ENCODE data around the gene ZXDB.
"Not testable (repeated sequence)": the region's sequence is repeated elsewhere in the genome, so short reads cannot be mapped to it uniquely, and the experiment has no call there.

DNA sequence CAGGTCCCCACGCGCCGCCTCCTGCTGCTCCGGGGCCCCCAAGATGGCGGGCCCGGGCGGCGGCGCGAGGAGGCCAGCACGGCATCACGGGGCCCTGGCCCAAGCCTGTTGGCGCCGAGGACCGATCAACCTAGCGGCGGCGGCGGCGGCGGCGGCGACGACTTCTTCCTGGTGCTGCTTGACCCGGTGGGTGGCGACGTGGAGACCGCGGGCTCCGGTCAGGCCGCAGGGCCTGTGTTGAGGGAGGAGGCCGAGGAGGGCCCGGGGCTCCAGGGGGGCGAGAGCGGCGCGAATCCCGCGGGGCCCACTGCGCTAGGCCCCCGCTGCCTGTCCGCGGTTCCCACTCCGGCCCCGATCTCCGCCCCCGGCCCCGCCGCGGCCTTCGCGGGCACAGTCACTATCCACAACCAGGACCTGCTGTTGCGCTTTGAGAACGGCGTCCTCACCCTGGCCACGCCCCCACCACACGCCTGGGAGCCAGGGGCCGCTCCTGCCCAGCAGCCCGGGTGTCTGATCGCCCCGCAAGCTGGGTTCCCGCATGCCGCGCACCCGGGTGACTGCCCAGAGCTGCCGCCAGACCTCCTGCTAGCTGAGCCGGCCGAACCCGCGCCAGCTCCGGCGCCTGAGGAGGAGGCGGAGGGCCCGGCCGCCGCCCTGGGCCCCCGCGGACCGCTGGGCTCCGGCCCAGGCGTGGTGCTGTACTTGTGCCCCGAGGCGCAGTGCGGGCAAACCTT is 516 bp downstream of the ZXDB start:
- TF ChIP-seq POLR2AphosphoS5, EP300 (IDR thresholded peaks at IDR 0.05): not testable (repeated sequence)
- TF ChIP-seq, protein P1, sequence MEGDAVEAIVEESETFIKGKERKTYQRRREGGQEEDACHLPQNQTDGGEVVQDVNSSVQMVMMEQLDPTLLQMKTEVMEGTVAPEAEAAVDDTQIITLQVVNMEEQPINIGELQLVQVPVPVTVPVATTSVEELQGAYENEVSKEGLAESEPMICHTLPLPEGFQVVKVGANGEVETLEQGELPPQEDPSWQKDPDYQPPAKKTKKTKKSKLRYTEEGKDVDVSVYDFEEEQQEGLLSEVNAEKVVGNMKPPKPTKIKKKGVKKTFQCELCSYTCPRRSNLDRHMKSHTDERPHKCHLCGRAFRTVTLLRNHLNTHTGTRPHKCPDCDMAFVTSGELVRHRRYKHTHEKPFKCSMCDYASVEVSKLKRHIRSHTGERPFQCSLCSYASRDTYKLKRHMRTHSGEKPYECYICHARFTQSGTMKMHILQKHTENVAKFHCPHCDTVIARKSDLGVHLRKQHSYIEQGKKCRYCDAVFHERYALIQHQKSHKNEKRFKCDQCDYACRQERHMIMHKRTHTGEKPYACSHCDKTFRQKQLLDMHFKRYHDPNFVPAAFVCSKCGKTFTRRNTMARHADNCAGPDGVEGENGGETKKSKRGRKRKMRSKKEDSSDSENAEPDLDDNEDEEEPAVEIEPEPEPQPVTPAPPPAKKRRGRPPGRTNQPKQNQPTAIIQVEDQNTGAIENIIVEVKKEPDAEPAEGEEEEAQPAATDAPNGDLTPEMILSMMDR (IDR thresholded peaks at IDR 0.05): peak in 1 of 6 experiments; percentile 1
